H7 (cell line): ENCODE data around the gene PDCD2L. TPM values are rescaled to one million over a fixed set of nuclear protein-coding genes. Genes with fewer than 3 reads are reported as not detected.
"Not testable (repeated sequence)": the region's sequence is repeated elsewhere in the genome, so short reads cannot be mapped to it uniquely, and the experiment has no call there.

ENCODE experiments used
- DNase-seq: peaks from one replicate; pipeline ENCODE4 v3.0.0; 2012
- H3K27me3 ChIP-seq: 2 replicates; pipeline ENCODE4 v1.6.0; 2011; ENCODE audit warnings: mild to moderate bottlenecking, low read length; ENCODE audit not compliant: control insufficient read depth, insufficient read depth
- H3K36me3 ChIP-seq: replicated peaks from 2 replicates; pipeline ENCODE4 v1.5.1; 2011; ENCODE audit warnings: low read length; ENCODE audit not compliant: control insufficient read depth, insufficient read depth
- H3K4me3 ChIP-seq: 2 replicates; pipeline ENCODE4 v1.5.1; 2011; ENCODE audit warnings: low read depth, mild to moderate bottlenecking, control low read depth, low read length, moderate library complexity; ENCODE audit not compliant: insufficient read depth
- total RNA-seq: library from RNA; depleted of rRNA; stranded (reverse); fragments of >200 nt; shearing (Covaris generic); gene quantifications from 2 replicates; pipeline ENCODE4 v1.2.3, GENCODE V29; 2014

PDCD2L gene
- total RNA-seq, 1 experiment from 2014 or later = 64.0 TPM

GRCh38 chr19:34366738-34367623 lies 37.2 kb upstream of the PDCD2L start:
- no peak for DNase-seq
- Histone ChIP-seq H3K4me3 (no peak overlapping the region), H3K27me3 (no peaks in the 10 kb centered on the region), H3K36me3 (peaks cover 30% of the 10 kb centered on the region)

- no peak for DNase-seq
- H3K4me3 ChIP-seq = no peak overlapping the region
- H3K27me3 ChIP-seq = no peaks in the 10 kb centered on the region
- H3K36me3 ChIP-seq = peaks cover 30% of the 10 kb centered on the region
These were observed 36.6 kb upstream of the PDCD2L start for GRCh38 chr19:34367624-34367957.

- H3K27me3 ChIP-seq = no peaks in the 10 kb centered on the region
- H3K4me3 ChIP-seq = no peak overlapping the region
- DNase-seq = no peak
- peaks cover 30% of the 10 kb centered on the region for H3K36me3 ChIP-seq
These were observed 35.9 kb upstream of the PDCD2L start for GRCh38 chr19:34368338-34368737.

- peaks cover 31% of the 10 kb centered on the region for H3K36me3 ChIP-seq
- DNase-seq, H3K27me3 ChIP-seq, H3K4me3 ChIP-seq: not testable (repeated sequence)
These were observed 35.0 kb upstream of the PDCD2L start for GRCh38 chr19:34369166-34369565.

- no peak overlapping the region for H3K4me3 ChIP-seq
- DNase-seq = no peak
- peaks cover 34% of the 10 kb centered on the region for H3K36me3 ChIP-seq
- no peaks in the 10 kb centered on the region for H3K27me3 ChIP-seq
These were observed 34.1 kb upstream of the PDCD2L start for GRCh38 chr19:34370117-34370516.

- no peak overlapping the region for H3K4me3 ChIP-seq
- no peak for DNase-seq
- H3K27me3 ChIP-seq = no peaks in the 10 kb centered on the region
- H3K36me3 ChIP-seq = peaks cover 38% of the 10 kb centered on the region
These were observed 33.2 kb upstream of the PDCD2L start for GRCh38 chr19:34370983-34371382.

- no peak for DNase-seq
- no peak overlapping the region for H3K4me3 ChIP-seq
- peaks cover 28% of the 10 kb centered on the region for H3K36me3 ChIP-seq
- H3K27me3 ChIP-seq = no peaks in the 10 kb centered on the region
These were observed 30.5 kb upstream of the PDCD2L start for GRCh38 chr19:34373601-34374288.

GRCh38 chr19:34375598-34375997 lies 28.6 kb upstream of the PDCD2L start:
- no peak for DNase-seq
- no peak overlapping the region for H3K4me3 ChIP-seq
- H3K36me3 ChIP-seq = peaks cover 34% of the 10 kb centered on the region
- H3K27me3 ChIP-seq = no peaks in the 10 kb centered on the region

GRCh38 chr19:34380639-34381241 lies 23.5 kb upstream of the PDCD2L start:
- no peak for DNase-seq
- Histone ChIP-seq H3K36me3 (peaks cover 63% of the 10 kb centered on the region), H3K4me3 (no peak overlapping the region), H3K27me3 (no peaks in the 10 kb centered on the region)

- peaks cover 70% of the 10 kb centered on the region for H3K36me3 ChIP-seq
- H3K4me3 ChIP-seq = no peak overlapping the region
- no peaks in the 10 kb centered on the region for H3K27me3 ChIP-seq
These were observed 22.6 kb upstream of the PDCD2L start for GRCh38 chr19:34381399-34382251.

GRCh38 chr19:34382471-34382870 lies 21.7 kb upstream of the PDCD2L start:
- no peak for DNase-seq
- Histone ChIP-seq H3K27me3 (no peaks in the 10 kb centered on the region), H3K4me3 (no peak overlapping the region), H3K36me3 (peaks cover 73% of the 10 kb centered on the region)

More at GRCh38 chr19:34381399-34382251, 22.6 kb upstream of the PDCD2L start:
- DNase-seq = no peak

GRCh38 chr19:34383599-34383998 lies 20.6 kb upstream of the PDCD2L start:
- H3K27me3 ChIP-seq = no peaks in the 10 kb centered on the region
- no peak for DNase-seq
- H3K4me3 ChIP-seq = no peak overlapping the region
- peaks cover 75% of the 10 kb centered on the region for H3K36me3 ChIP-seq

GRCh38 chr19:34386645-34387445 lies 17.4 kb upstream of the PDCD2L start:
- no peaks in the 10 kb centered on the region for H3K27me3 ChIP-seq
- H3K36me3 ChIP-seq = peaks cover 63% of the 10 kb centered on the region
- no peak for DNase-seq
- H3K4me3 ChIP-seq = no peak overlapping the region

- Histone ChIP-seq H3K4me3 (no peak overlapping the region), H3K36me3 (peaks cover 57% of the 10 kb centered on the region), H3K27me3 (no peaks in the 10 kb centered on the region)
- no peak for DNase-seq
These were observed 16.8 kb upstream of the PDCD2L start for GRCh38 chr19:34387446-34387810.
